SU-DHL-6 (cell line): Measurements from ENCODE around the gene CERS6.

Experiments
- EZH2phosphoT487 ChIP-seq: fragments of 200-600 bp; sonication (generic), shearing (Covaris generic); conservative IDR thresholded peaks from 2 replicates; pipeline ENCODE4 v1.6.1; 2018; ENCODE audit warnings: mild to moderate bottlenecking, antibody characterized with exemption, low read length, moderate library complexity, mixed read lengths
- TF ChIP-seq, protein P1 (sequence below): fragments of 200-600 bp; sonication (generic); IDR thresholded peaks from one replicate; pipeline ENCODE4 v1.5.1; 2017; ENCODE audit warnings: antibody characterized with exemption, mild to moderate bottlenecking, low read length, moderate library complexity; ENCODE audit not compliant: insufficient read depth, poor library complexity, severe bottlenecking

- TF ChIP-seq, protein P1, sequence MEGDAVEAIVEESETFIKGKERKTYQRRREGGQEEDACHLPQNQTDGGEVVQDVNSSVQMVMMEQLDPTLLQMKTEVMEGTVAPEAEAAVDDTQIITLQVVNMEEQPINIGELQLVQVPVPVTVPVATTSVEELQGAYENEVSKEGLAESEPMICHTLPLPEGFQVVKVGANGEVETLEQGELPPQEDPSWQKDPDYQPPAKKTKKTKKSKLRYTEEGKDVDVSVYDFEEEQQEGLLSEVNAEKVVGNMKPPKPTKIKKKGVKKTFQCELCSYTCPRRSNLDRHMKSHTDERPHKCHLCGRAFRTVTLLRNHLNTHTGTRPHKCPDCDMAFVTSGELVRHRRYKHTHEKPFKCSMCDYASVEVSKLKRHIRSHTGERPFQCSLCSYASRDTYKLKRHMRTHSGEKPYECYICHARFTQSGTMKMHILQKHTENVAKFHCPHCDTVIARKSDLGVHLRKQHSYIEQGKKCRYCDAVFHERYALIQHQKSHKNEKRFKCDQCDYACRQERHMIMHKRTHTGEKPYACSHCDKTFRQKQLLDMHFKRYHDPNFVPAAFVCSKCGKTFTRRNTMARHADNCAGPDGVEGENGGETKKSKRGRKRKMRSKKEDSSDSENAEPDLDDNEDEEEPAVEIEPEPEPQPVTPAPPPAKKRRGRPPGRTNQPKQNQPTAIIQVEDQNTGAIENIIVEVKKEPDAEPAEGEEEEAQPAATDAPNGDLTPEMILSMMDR: no peak
- no peak for TF ChIP-seq EZH2phosphoT487
These were observed 354.2 kb downstream of the CERS6 start for GRCh38 chr2:168810235-168810634.
